ENCODE measurements around the gene BLOC1S4.

DNA sequence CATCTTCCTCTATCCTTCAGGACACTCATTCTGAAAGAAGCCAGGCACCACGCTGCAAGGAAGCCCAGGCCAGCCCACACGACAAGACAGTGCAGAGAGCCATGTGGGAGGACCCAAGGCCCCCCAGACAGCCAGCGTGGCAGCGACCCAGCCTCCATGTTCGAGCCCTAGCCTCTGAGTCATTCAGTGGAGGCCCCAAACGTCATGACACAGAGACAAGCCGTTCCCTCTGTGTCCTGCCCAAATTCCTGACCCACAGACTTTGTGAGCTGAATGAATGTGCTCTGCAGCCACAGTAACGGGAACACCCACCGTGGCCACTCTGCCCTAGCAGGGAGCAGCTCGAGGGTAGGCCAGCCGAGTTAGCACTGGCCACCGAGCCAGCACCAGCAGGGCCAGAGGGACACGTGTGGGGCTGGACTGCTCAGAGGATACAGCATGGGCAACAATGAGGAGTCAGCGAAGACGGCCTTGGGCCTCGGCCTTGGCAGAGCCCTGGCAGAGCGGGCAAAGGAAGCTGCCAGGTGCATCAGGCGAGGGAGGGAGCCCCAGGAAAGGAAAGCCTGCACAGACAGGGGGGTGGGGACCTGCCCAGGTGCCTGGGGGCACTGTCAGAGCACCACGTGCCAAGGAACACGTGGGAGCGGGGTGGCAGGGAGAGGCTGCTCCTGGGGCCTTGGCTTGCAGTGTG, 8.6 kb downstream of the BLOC1S4 start:
- TF ChIP-seq POLR2AphosphoS5 (IDR thresholded peaks at IDR 0.05; ENCODE audit: low read depth, low read length) (no peak), SIN3A (IDR thresholded peaks at IDR 0.05; ENCODE audit: borderline replicate concordance, insufficient read depth, low read depth, low read length) (no peak)
- TF ChIP-seq, protein P1, sequence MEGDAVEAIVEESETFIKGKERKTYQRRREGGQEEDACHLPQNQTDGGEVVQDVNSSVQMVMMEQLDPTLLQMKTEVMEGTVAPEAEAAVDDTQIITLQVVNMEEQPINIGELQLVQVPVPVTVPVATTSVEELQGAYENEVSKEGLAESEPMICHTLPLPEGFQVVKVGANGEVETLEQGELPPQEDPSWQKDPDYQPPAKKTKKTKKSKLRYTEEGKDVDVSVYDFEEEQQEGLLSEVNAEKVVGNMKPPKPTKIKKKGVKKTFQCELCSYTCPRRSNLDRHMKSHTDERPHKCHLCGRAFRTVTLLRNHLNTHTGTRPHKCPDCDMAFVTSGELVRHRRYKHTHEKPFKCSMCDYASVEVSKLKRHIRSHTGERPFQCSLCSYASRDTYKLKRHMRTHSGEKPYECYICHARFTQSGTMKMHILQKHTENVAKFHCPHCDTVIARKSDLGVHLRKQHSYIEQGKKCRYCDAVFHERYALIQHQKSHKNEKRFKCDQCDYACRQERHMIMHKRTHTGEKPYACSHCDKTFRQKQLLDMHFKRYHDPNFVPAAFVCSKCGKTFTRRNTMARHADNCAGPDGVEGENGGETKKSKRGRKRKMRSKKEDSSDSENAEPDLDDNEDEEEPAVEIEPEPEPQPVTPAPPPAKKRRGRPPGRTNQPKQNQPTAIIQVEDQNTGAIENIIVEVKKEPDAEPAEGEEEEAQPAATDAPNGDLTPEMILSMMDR (IDR thresholded peaks at IDR 0.05) = no peak

Measured in Panc1 (cell line).